Measurements from ENCODE around the gene THBS3.
"Not testable (repeated sequence)": the region's sequence is repeated elsewhere in the genome, so short reads cannot be mapped to it uniquely, and the experiment has no call there.

The THBS3 gene

DNA sequence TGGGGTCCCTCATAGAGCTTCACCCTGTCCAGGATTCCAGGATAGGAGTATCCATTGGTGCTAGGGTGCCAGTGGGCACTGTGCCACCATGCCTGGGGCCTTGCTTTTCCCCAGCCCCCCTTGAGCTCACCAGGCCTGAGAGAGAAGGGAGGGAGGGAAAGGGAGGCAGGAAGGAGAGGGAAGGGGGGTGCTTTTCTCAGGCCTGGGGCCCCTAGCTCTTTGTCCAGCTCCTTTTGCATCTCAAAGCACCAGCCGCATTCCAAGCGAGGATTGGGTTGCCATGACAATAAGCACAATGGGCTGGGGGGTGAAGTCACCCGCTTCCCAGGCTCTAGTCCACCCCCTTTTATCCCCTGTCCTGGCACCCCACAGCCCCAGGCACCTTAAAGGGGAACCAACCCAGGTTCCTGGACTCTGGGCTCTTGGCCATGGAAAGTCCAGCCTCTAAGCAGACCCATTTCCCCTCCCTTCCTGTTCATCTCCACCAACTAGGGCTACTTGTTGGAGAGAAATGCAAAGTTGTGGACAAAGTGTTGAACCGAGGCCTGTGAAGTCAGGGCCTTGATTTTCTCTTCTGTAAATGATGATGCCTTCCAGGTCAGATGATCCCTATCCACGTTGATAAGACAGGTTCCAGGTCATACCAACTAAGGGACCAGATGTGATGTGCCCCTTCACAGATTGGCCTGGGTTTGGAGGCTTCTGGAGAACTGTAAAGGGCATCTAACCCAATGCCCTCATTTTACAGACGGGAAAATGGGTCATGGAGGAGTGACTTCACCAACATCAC, 11.4 kb downstream of the THBS3 start:
- Histone ChIP-seq H3K9me3 (ENCODE audit: severe bottlenecking) (no peaks in the 10 kb centered on the region), H3K27me3 (ENCODE audit: insufficient read depth, poor library complexity, severe bottlenecking) (no peaks in the 10 kb centered on the region), H3K36me3 (ENCODE audit: low read depth) (0 out of 2 replicates have a peak, but pooled peaks cover 5% of the 10 kb centered on the region), H3K4me3 (ENCODE audit: severe bottlenecking) (no peak overlapping the region), H3K4me1 (ENCODE audit: insufficient read depth, poor library complexity, severe bottlenecking) (peaks cover 3% of the 10 kb centered on the region), H3K27ac (ENCODE audit: poor library complexity, severe bottlenecking) (peak overlapping the region; percentile 92)
- DNase-seq (ENCODE audit: low spot score) = no peak
- TF ChIP-seq, protein P1, sequence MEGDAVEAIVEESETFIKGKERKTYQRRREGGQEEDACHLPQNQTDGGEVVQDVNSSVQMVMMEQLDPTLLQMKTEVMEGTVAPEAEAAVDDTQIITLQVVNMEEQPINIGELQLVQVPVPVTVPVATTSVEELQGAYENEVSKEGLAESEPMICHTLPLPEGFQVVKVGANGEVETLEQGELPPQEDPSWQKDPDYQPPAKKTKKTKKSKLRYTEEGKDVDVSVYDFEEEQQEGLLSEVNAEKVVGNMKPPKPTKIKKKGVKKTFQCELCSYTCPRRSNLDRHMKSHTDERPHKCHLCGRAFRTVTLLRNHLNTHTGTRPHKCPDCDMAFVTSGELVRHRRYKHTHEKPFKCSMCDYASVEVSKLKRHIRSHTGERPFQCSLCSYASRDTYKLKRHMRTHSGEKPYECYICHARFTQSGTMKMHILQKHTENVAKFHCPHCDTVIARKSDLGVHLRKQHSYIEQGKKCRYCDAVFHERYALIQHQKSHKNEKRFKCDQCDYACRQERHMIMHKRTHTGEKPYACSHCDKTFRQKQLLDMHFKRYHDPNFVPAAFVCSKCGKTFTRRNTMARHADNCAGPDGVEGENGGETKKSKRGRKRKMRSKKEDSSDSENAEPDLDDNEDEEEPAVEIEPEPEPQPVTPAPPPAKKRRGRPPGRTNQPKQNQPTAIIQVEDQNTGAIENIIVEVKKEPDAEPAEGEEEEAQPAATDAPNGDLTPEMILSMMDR (IDR thresholded peaks at IDR 0.05; ENCODE audit: poor library complexity, severe bottlenecking) = no peak
- no peak for ATAC-seq (ENCODE audit: low read depth)

DNA sequence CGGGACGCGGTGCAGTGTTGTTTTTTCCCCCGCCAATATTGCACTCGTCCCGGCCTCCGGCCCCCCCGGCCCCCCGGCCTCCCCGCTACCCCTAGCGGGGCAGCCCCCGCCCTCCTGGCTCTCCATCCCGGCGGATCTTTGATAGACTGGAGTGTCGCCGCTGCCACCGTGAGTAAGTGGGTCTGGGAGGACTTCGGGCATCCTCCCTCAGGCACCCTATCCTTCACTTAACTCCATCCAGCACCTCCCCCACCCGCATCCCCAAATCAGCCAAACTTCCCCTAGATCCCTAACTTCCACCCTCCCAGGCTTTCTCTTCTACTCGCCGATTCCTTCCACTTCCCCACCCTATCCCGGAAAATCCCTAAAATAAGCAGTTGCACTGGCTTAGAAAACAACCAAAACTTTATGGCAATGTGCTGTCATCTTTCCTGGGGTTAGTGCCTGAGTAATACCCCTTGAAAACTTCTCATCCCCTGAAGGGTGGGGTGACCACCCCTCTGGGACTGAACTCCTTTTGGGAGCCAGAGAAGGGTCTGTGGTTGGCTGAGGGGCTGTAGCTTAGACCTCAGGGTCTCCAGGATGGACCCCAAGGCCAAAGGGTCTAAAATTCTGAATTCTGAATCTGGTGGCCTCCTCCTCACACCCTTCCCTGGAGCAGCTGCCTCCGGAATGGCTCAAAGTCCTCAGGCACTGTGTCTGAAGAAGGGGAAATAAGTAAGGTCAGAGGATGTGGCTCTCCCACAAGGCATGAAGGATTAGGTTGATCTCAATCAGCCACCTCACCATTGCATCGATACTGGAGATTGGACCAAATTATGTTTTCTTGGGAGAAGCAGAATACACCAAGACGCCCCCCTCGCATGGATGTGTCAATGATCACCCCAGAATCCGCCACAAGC, 12.2 kb downstream of the THBS3 start:
- 0 out of 2 replicates have a peak, but pooled peaks cover 5% of the 10 kb centered on the region for H3K36me3 ChIP-seq (ENCODE audit: low read depth)
- DNase-seq (ENCODE audit: low spot score) (no peak), ATAC-seq (ENCODE audit: low read depth) (no peak)
- H3K27ac ChIP-seq (ENCODE audit: poor library complexity, severe bottlenecking) = peak overlapping the region; percentile 92
- H3K4me3 ChIP-seq (ENCODE audit: severe bottlenecking) = peak overlapping the region; percentile 36
- peaks cover 3% of the 10 kb centered on the region for H3K4me1 ChIP-seq (ENCODE audit: insufficient read depth, poor library complexity, severe bottlenecking)
- H3K9me3 ChIP-seq (ENCODE audit: severe bottlenecking) = no peaks in the 10 kb centered on the region
- TF ChIP-seq, protein P1 (IDR thresholded peaks at IDR 0.05; ENCODE audit: poor library complexity, severe bottlenecking) = no peak
- H3K27me3 ChIP-seq (ENCODE audit: insufficient read depth, poor library complexity, severe bottlenecking) = no peaks in the 10 kb centered on the region

DNA sequence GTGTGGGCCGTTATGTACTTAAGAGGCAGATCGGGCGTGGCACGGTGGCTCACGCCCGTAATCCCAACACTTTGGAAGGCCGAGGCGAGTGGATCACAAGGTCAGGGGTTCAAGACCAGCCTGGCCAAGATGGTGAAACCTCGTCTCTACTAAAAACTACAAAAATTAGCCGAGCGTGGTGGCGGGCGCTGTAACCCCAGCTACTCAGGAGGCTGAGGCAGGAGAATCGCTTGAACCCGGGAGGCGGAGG, 13.8 kb downstream of the THBS3 start:
- not testable (repeated sequence) for H3K27me3 ChIP-seq (ENCODE audit: insufficient read depth, poor library complexity, severe bottlenecking); H3K36me3 ChIP-seq (ENCODE audit: low read depth); H3K4me1 ChIP-seq (ENCODE audit: insufficient read depth, poor library complexity, severe bottlenecking); ATAC-seq (ENCODE audit: low read depth); H3K9me3 ChIP-seq (ENCODE audit: severe bottlenecking); DNase-seq (ENCODE audit: low spot score)
- peak overlapping the region; percentile 92 for H3K27ac ChIP-seq (ENCODE audit: poor library complexity, severe bottlenecking)
- H3K4me3 ChIP-seq (ENCODE audit: severe bottlenecking) = peak overlapping the region; percentile 36

DNA sequence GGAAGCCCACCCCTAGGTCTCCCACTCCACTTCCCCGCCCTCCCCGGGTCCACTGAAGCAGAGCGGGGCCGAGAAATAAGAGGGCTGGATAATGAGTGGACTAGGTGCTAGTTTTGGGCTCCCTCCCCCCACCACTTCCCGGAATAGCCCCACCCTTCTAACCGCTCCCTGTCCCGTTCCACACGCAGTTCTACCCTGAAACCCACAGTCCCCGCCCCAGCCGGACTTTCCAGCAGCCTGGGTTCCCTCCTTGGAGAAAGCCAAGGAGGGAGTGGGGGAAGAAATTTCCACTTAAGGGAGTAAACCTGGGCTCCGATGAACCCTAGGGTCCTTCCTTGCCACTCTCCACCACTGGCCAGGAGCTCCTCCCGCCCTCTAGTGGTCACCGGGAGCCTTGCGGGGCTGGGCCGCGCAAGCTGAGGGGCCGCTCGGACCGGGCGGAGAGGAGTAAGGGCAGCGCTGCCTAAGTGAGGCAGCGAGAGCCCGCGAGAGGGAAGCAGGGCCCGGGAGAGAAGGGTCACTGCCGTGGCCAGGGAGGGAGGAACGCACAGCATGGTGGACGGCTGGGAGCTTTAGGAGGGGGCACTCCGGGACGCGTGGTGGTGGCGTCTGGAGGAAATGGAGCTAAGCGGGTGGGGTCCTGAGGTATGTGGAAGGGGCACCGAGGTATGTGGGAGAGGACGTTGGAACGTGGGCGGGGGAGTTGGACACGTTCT, 14.3 kb downstream of the THBS3 start:
- peak overlapping the region; percentile 36 for H3K4me3 ChIP-seq (ENCODE audit: severe bottlenecking)
- H3K9me3 ChIP-seq (ENCODE audit: severe bottlenecking) = no peaks in the 10 kb centered on the region
- ATAC-seq (ENCODE audit: low read depth) = peak; percentile 78
- peaks cover 3% of the 10 kb centered on the region for H3K4me1 ChIP-seq (ENCODE audit: insufficient read depth, poor library complexity, severe bottlenecking)
- H3K27me3 ChIP-seq (ENCODE audit: insufficient read depth, poor library complexity, severe bottlenecking) = no peaks in the 10 kb centered on the region
- H3K36me3 ChIP-seq (ENCODE audit: low read depth) = 0 out of 2 replicates have a peak, but pooled peaks cover 3% of the 10 kb centered on the region
- DNase-seq (ENCODE audit: low spot score) = peak; percentile 90
- H3K27ac ChIP-seq (ENCODE audit: poor library complexity, severe bottlenecking) = peak overlapping the region; percentile 92
- TF ChIP-seq, protein P1 (IDR thresholded peaks at IDR 0.05; ENCODE audit: poor library complexity, severe bottlenecking) = peak; percentile 96
